K562 (cell line): ENCODE results near the gene RPLP2. TPM values are rescaled to one million over a fixed set of nuclear protein-coding genes. Genes with fewer than 3 reads are reported as not detected.

ENCODE experiments used
- CHD1 ChIP-seq: fragments of 200-600 bp; sonication (generic); IDR thresholded peaks from one replicate; pipeline ENCODE4 v1.6.1; 2012; ENCODE audit warnings: mild to moderate bottlenecking, moderate library complexity, low read length, inconsistent platforms
- IRF2 ChIP-seq: sonication (generic); formaldehyde crosslinking; IDR thresholded peaks from 2 replicates; pipeline ENCODE4 v1.8.1; 2022; ENCODE audit warnings: mild to moderate bottlenecking, missing genetic modification reagents
- KLF6 ChIP-seq: fragments of 250-450 bp; sonication (Bioruptor Pico); IDR thresholded peaks from 2 replicates; pipeline ENCODE4 v1.4.0; 2020; ENCODE audit warnings: mild to moderate bottlenecking, moderate library complexity, borderline replicate concordance
- LCOR ChIP-seq: sonication (generic); formaldehyde crosslinking; IDR thresholded peaks from 2 replicates; pipeline ENCODE4 v1.8.0; 2022; ENCODE audit warnings: mild to moderate bottlenecking, missing genetic modification reagents
- NONO ChIP-seq, 2 experiments: fragments of 200-400 bp in 1 of 2; fragments of 450-650 bp in 1 of 2; formaldehyde crosslinking in 1 of 2; IDR thresholded peaks; 2 replicates each; pipeline ENCODE4 v1.6.1; 2017; ENCODE audit warnings: low read depth in 2 of 2, mild to moderate bottlenecking in 2 of 2, moderate library complexity in 2 of 2, low read length in 1 of 2
- RBM34 ChIP-seq: fragments of 200-400 bp; formaldehyde crosslinking; IDR thresholded peaks from 2 replicates; pipeline ENCODE4 v1.6.1; 2018; ENCODE audit warnings: low read length, borderline replicate concordance; ENCODE audit not compliant: insufficient read depth
- RCOR1 ChIP-seq, 2 experiments: IDR thresholded peaks; 2 replicates each; pipeline ENCODE4 v1.6.1; 2012; ENCODE audit warnings: low read depth in 2 of 2, low read length in 2 of 2, borderline replicate concordance in 1 of 2, improper control_type of control experiment in 1 of 2
- SRSF9 ChIP-seq: fragments of 200-400 bp; formaldehyde crosslinking; IDR thresholded peaks from 2 replicates; pipeline ENCODE4 v1.6.1; 2017; ENCODE audit warnings: low read depth, low read length, borderline replicate concordance
- TCFL5 ChIP-seq: fragments of 250-450 bp; sonication (Bioruptor Pico); conservative IDR thresholded peaks from 2 replicates; pipeline ENCODE4 v1.6.1; 2021; ENCODE audit warnings: mild to moderate bottlenecking, moderate library complexity, matching md5 sums
- TEAD1 ChIP-seq, 2 experiments: fragments of 450-650 bp in 1 of 2; sonication (generic) in 1 of 2; formaldehyde crosslinking; IDR thresholded peaks; 2 replicates each; pipeline versions ENCODE4 v1.4.0 to v1.8.0; 2020 to 2022; ENCODE audit warnings: mild to moderate bottlenecking in 2 of 2, missing genetic modification reagents in 1 of 2
- TFAP4 ChIP-seq: sonication (generic); formaldehyde crosslinking; IDR thresholded peaks from 2 replicates; pipeline ENCODE4 v1.8.0; 2022; ENCODE audit warnings: missing genetic modification reagents, mild to moderate bottlenecking, moderate library complexity, borderline replicate concordance
- THRB ChIP-seq: fragments of 450-650 bp; formaldehyde crosslinking; conservative IDR thresholded peaks from 2 replicates; pipeline ENCODE4 v1.4.0; 2022; ENCODE audit warnings: mild to moderate bottlenecking, missing genetic modification characterization
- ZBTB1 ChIP-seq: sonication (generic); formaldehyde crosslinking; IDR thresholded peaks from 2 replicates; pipeline ENCODE4 v1.8.1; 2023; ENCODE audit warnings: missing genetic modification reagents, low read depth, mild to moderate bottlenecking, borderline replicate concordance
- ZBTB49 ChIP-seq: sonication (generic); formaldehyde crosslinking; IDR thresholded peaks from 2 replicates; pipeline ENCODE4 v1.8.0; 2022; ENCODE audit warnings: missing genetic modification reagents, mild to moderate bottlenecking, borderline replicate concordance
- ZFP36 ChIP-seq: fragments of 150-350 bp; IDR thresholded peaks from 2 replicates; pipeline ENCODE4 v1.6.1; 2018; ENCODE audit warnings: low read length, low read depth; ENCODE audit not compliant: partially characterized antibody
- ZNF583 ChIP-seq: fragments of 250-450 bp; sonication (Bioruptor Pico); IDR thresholded peaks from 2 replicates; pipeline ENCODE4 v1.4.0; 2020
- ZNF717 ChIP-seq: fragments of 250-450 bp; sonication (Bioruptor Pico); IDR thresholded peaks from 2 replicates; pipeline ENCODE4 v1.5.0; 2021
- polyA plus RNA-seq, 8 experiments: library from polyadenylated mRNA; depleted of rRNA in 4 of 8; stranded (reverse) in 5 of 8; unstranded in 3 of 8; fragments of >200 nt; fragmentation: Nextera tagmentation in 2 of 8; fragmentation: Illumina TruSeq in 1 of 8; extraction: Ambion mirVana in 2 of 8; extraction: Trizol in 1 of 8; gene quantifications; 2 replicates each; pipeline versions ENCODE4 v1.2.1 to v1.2.3, GENCODE V29; 2011 to 2014; ENCODE audit warnings: inconsistent platforms in 1 of 8, missing spikeins in 1 of 8
- total RNA-seq, 7 experiments: library from RNA; depleted of rRNA in 6 of 7; stranded (reverse); fragments of >200 nt in 6 of 7; fragmentation: Illumina TruSeq in 2 of 7; extraction: Trizol in 2 of 7; gene quantifications; 2 replicates each; pipeline versions ENCODE4 v1.2.1 to v1.2.3, GENCODE V29; 2011 to 2021; ENCODE audit warnings: low replicate concordance in 1 of 7
- TF ChIP-seq, protein P1 (sequence below): IDR thresholded peaks from 2 replicates; pipeline ENCODE4 v1.6.1; 2011; ENCODE audit not compliant: insufficient read length; ENCODE audit errors: extremely low read depth
- TF ChIP-seq, protein P2 (sequence below): fragments of 450-650 bp; IDR thresholded peaks from 2 replicates; pipeline ENCODE4 v1.6.1; 2018; ENCODE audit not compliant: partially characterized antibody

RPLP2 gene
- total and polyA plus RNA-seq, 9 of the 15 experiments (the other 6 are each of a cell fraction or from before 2014, with no cell fraction given) = 528 to 3,807 (median 1,633) TPM

DNA sequence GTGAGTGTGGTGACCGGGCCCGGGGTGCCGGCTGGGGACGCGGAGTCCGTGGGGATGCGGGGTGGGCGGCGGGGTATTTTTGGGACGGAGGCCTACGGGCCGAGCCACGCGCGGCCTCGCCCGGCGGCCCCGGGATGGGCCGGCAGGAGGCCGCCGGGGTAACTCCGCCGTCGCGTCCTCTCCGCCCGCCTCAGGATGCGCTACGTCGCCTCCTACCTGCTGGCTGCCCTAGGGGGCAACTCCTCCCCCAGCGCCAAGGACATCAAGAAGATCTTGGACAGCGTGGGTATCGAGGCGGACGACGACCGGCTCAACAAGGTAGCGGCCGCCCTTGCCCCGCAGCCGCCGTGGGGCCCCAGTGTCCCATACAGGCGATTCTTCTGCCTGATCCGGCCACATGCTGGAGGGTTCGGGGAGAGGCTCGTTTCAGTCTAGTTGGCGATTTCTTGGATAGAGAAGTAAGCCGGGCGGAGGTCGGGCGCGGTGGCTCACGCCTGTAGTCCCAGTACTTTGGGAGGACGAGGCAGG lies 337 bp downstream of the RPLP2 start (continued):
- TF ChIP-seq ZBTB49 (no peak), CHD1 (peak; percentile 94), TFAP4 (no peak), NONO (IDR thresholded peaks at IDR 0.05; ENCODE audit: low read depth in 2 of 2, low read length in 1 of 2) (peak; percentile 72 to 77; a peak in 3 of 4 replicates), RCOR1 (IDR thresholded peaks at IDR 0.05; ENCODE audit: borderline replicate concordance in 1 of 2, low read depth in 2 of 2, low read length in 2 of 2) (no peak), LCOR (CRISPR knock-in tag) (0 out of 2 replicates have a peak, but pooled peaks have one; percentile 36), TCFL5 (CRISPR knock-in tag) (no peak), KLF6 (CRISPR knock-in tag) (no peak), SRSF9 (no peak), TEAD1 (CRISPR knock-in tag; IDR thresholded peaks at IDR 0.05) (no peak), ZNF583 (CRISPR knock-in tag) (no peak), THRB (CRISPR knock-in tag) (no peak), ZFP36 (no peak), ZNF717 (CRISPR knock-in tag) (no peak), RBM34 (no peak), ZBTB1 (CRISPR knock-in tag) (peak; percentile 17), IRF2 (CRISPR knock-in tag) (no peak)
- TF ChIP-seq, protein P1, sequence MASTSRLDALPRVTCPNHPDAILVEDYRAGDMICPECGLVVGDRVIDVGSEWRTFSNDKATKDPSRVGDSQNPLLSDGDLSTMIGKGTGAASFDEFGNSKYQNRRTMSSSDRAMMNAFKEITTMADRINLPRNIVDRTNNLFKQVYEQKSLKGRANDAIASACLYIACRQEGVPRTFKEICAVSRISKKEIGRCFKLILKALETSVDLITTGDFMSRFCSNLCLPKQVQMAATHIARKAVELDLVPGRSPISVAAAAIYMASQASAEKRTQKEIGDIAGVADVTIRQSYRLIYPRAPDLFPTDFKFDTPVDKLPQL = no peak
- TF ChIP-seq, protein P2, sequence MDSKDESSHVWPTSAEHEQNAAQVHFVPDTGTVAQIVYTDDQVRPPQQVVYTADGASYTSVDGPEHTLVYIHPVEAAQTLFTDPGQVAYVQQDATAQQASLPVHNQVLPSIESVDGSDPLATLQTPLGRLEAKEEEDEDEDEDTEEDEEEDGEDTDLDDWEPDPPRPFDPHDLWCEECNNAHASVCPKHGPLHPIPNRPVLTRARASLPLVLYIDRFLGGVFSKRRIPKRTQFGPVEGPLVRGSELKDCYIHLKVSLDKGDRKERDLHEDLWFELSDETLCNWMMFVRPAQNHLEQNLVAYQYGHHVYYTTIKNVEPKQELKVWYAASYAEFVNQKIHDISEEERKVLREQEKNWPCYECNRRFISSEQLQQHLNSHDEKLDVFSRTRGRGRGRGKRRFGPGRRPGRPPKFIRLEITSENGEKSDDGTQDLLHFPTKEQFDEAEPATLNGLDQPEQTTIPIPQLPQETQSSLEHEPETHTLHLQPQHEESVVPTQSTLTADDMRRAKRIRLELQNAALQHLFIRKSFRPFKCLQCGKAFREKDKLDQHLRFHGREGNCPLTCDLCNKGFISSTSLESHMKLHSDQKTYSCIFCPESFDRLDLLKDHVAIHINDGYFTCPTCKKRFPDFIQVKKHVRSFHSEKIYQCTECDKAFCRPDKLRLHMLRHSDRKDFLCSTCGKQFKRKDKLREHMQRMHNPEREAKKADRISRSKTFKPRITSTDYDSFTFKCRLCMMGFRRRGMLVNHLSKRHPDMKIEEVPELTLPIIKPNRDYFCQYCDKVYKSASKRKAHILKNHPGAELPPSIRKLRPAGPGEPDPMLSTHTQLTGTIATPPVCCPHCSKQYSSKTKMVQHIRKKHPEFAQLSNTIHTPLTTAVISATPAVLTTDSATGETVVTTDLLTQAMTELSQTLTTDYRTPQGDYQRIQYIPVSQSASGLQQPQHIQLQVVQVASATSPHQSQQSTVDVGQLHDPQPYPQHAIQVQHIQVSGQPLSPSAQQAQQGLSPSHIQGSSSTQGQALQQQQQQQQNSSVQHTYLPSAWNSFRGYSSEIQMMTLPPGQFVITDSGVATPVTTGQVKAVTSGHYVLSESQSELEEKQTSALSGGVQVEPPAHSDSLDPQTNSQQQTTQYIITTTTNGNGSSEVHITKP = no peak
